Kidney epithelial cell (primary cell): ENCODE data around the gene JUN. TPM values are rescaled to one million over a fixed set of nuclear protein-coding genes. Genes with fewer than 3 reads are reported as not detected.

Experiments
- DNase-seq: peaks from one replicate; pipeline ENCODE4 v3.0.0-alpha.2; 2010; ENCODE audit warnings: low read depth
- H3K27me3 ChIP-seq: 2 replicates; pipeline ENCODE4 v1.6.0; 2011; ENCODE audit warnings: low read length; ENCODE audit not compliant: control insufficient read depth, insufficient read depth
- H3K36me3 ChIP-seq: 2 replicates; pipeline ENCODE4 v1.5.1; 2011; ENCODE audit warnings: low read length; ENCODE audit not compliant: control insufficient read depth, insufficient read depth
- H3K4me3 ChIP-seq: 2 replicates; pipeline ENCODE4 v1.5.1; 2011; ENCODE audit warnings: low read depth, mild to moderate bottlenecking, control low read depth, low read length
- total RNA-seq: library from RNA; depleted of rRNA; stranded (reverse); fragments of >200 nt; gene quantifications from 2 replicates; pipeline ENCODE4 v1.2.3, GENCODE V29; 2015
- TF ChIP-seq, protein P1 (sequence below): IDR thresholded peaks from 2 replicates; pipeline ENCODE4 v1.5.1; 2011; ENCODE audit warnings: mild to moderate bottlenecking, moderate library complexity, low read length, control low read depth, inconsistent platforms; ENCODE audit not compliant: insufficient read depth, poor library complexity, severe bottlenecking

Gene JUN
- total RNA-seq, 1 donor from 2014 or later = 67.8 TPM

DNA sequence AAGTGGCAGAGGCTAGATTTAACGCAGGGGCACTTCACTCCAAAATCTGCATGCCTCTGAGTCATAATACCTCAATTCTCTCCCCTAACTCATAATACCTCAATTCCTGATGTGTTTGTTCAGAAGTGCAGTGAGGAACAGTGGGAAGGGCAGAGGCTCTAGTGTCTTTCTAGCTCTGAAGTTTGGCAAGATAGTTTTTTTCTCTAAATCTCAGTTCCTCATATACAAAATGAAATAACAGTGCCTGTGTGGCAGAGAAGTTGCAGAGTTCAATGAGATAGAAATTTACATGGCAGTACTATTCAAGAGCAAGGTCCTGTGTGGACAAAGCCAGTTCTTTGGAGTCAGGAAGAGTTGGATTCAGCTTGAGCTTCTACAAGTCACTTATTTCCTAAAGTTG, 9.8 kb downstream of the JUN start:
- no peak for DNase-seq
- H3K27me3 ChIP-seq = no peaks in the 10 kb centered on the region
- no peak overlapping the region for H3K4me3 ChIP-seq
- TF ChIP-seq, protein P1, sequence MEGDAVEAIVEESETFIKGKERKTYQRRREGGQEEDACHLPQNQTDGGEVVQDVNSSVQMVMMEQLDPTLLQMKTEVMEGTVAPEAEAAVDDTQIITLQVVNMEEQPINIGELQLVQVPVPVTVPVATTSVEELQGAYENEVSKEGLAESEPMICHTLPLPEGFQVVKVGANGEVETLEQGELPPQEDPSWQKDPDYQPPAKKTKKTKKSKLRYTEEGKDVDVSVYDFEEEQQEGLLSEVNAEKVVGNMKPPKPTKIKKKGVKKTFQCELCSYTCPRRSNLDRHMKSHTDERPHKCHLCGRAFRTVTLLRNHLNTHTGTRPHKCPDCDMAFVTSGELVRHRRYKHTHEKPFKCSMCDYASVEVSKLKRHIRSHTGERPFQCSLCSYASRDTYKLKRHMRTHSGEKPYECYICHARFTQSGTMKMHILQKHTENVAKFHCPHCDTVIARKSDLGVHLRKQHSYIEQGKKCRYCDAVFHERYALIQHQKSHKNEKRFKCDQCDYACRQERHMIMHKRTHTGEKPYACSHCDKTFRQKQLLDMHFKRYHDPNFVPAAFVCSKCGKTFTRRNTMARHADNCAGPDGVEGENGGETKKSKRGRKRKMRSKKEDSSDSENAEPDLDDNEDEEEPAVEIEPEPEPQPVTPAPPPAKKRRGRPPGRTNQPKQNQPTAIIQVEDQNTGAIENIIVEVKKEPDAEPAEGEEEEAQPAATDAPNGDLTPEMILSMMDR = no peak
- H3K36me3 ChIP-seq = no peaks in the 10 kb centered on the region

DNA sequence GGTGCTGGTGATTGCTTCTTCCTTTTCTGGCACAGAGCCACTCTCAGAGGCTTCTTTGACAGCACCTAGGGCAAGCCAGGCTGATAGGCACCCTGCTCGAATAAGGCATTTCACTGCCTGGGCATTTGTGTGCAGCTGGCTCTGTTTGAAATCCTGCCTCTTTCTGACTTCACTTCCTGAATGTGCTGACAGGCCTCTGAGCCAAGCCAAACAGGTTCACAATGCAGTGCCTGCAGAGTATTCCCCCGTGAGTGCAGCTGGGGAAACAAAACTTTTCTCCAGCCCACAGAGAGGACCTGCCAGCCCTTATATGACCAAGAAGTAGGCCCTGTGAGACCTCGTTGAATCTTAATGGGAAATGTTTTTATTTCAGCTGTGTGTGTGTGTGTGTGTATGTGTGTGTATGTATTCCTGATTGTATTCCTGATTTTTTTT, 10.4 kb downstream of the JUN start:
- no peaks in the 10 kb centered on the region for H3K36me3 ChIP-seq

DNA sequence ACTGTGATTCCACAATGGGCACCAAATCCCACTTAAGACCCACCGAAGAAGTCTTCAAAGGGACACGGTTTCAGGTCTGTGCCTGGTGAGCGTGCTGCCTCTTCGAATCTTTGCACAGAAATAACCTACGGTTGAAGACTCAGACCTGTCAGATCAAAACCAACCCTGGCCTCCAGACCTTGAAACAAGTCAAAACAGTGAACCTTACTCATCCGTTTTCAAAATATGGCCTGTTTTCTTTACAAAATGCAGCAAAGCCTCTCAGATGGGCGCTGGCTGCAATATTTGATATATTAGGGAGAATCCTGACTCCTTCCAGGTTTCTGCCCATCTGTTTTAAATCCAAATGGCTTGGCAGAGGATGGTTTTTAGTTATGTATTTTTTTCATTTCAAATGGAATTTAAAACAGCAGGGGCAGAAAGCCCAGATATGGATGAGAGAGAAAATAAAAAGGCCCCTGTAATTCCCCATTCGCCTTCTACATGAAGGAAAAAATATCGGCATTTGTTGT, 14.0 kb downstream of the JUN start:
- no peak overlapping the region for H3K4me3 ChIP-seq
- no peaks in the 10 kb centered on the region for H3K27me3 ChIP-seq
- DNase-seq = no peak
- TF ChIP-seq, protein P1 = no peak
- H3K36me3 ChIP-seq = no peaks in the 10 kb centered on the region

More for the DNA sequence above, 10.4 kb downstream of the JUN start:
- TF ChIP-seq, protein P1 = no peak
- Histone ChIP-seq H3K27me3 (no peaks in the 10 kb centered on the region), H3K4me3 (no peak overlapping the region)
- no peak for DNase-seq

DNA sequence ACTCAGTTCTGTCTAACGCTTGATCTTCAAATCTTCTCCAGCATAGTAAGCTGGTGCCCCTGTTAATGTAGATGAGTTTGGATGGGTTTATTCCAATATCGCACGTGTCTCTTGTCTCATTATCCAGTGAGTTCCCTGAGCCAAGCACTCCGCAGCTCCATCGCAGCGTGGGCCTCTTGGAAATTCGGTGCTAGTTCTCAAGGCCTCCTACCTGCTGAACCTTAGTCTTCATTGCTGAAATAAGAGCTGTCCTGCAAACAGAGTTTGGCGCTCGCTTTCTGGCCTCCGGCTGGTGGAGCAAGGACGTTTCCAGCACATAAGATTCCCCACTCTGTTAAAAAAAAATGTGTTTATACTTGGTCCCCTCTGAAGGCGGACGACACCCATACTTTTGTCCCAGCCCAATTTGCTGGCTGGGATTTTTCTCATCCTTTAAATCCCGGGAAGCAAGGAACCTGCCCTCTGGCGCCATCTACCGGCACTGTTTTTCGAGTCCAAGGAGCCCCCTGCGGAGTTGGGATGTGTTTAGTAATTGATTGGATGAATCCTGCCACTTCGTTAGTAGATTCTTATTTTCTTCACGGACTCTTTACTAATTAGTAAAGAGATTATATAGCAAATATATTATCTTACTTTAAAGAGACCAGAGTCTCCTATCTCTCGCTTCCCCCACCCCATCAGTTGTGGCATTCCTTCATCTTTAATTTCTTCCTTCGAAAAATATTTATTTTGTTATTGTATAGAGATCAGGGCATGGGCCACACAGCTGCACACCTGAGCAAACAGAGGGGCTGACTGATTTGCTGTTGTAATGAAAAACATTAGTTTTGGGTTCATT, 14.7 kb downstream of the JUN start:
- no peak for DNase-seq
- Histone ChIP-seq H3K36me3 (no peaks in the 10 kb centered on the region), H3K27me3 (no peaks in the 10 kb centered on the region), H3K4me3 (no peak overlapping the region)
- TF ChIP-seq, protein P1 = peak; percentile 83

DNA sequence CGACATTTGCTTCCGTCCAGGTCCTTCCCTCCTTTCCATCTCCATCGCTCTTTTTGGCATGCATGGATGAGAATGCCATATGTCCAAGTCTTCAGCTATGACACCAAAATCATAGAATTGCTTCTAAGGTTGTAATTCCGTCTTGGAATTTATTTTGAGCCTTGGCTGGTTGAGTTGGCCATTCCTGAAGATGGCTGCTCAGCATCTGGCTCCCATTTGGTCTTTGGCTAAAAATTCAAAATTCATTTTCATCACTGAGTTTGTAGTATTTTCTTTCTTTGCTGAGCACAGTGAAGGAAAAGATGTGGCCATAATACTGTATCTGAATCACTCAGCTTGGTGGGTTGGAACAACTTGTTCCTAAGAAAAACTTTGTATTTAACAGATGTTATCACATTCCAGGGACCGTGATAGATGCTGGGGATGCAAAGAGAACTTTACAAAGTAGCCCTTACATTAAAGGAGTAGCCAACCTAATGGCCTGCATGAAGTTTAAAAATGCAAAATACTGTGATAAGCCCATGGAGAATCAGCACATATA, 15.6 kb downstream of the JUN start:
- TF ChIP-seq, protein P1 = no peak
- H3K36me3 ChIP-seq = no peaks in the 10 kb centered on the region
- H3K27me3 ChIP-seq = no peaks in the 10 kb centered on the region
- no peak overlapping the region for H3K4me3 ChIP-seq
- DNase-seq = no peak

DNA sequence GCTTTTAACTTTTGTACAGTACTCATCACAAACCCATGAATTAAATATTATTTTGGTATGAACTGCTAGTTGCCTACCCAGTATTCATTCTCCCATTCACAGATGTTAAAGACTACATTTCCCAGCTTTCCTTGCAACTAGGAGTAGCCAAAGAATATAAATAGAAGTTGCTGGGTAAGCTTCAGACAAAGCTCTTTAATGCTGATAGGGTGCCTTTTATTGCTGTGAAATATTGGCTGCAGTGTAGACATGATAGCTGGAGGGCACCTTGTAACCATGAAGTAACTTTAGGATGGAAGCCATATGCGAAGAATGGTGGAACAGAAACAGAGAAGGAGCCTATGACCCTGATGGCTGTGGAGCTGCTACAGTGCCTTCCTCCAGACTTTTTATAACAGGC, 16.7 kb downstream of the JUN start:
- Histone ChIP-seq H3K36me3 (no peaks in the 10 kb centered on the region), H3K4me3 (no peak overlapping the region), H3K27me3 (no peaks in the 10 kb centered on the region)
- TF ChIP-seq, protein P1 = no peak
- no peak for DNase-seq
